ENCODE results near the gene RAG1.
"Not testable (repeated sequence)": the region's sequence is repeated elsewhere in the genome, so short reads cannot be mapped to it uniquely, and the experiment has no call there.

RAG1 gene

DNA sequence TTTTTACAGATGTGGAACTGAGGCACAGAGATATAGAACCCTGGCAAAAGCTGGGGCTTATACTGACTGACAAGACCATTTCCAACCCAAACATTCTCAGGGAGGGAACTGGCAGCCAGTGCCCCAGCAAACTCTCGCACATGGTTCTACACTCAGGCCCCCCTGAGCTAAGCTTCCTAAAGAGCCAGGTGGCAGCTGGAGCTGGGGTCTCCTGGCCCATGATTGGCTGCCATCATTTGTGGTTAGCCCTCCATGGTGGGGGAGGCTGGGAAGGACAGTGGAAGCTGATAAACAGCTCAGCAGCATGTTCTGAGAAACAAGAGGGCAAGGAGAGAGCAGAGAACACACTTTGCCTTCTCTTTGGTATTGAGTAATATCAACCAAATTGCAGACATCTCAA lies at the start of gene RAG1:
Gene RAG1, plus strand, starts transcription at position 314 of the 400 bp plus-strand sequence. CDS start 5,298 bp downstream, outside the sequence.
- Mint-ChIP-seq H3K4me1 (peaks cover 5 to 29% of the 10 kb centered on the region in 2 donors), H3K27ac (no peak within 1 kb of the TSS)
- no peak for ATAC-seq (replicated peaks)

DNA sequence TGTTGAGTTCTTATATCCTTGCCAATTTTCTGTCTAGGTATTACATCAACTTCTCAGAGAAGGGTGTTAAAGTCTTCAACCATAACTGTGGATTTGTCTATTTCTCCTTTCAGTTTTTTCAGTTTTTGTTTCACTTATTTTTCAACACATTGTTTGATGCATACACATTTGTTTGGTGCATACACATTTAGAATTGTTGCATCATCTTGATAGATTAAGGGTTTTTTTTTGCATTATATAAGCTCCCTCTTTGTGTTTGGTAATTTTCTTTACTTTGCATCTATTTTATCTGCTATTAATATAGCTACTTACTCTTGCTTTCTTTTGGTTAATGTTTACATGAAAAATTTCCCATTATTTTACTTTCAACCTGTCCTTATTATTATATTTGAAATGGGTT lies 37.0 kb upstream of the RAG1 start:
- DNase-seq (no peak), ATAC-seq (replicated peaks) (no peak)
- H3K27me3 Mint-ChIP-seq = peaks cover 11 to 14% of the 10 kb centered on the region in 2 donors
- H3K4me1 Mint-ChIP-seq = no peaks in the 10 kb centered on the region
- H3K9me3 Mint-ChIP-seq = peaks cover 0 to 3% of the 10 kb centered on the region in 2 donors
- no peak overlapping the region for H3K4me3 Mint-ChIP-seq
- H3K36me3 Mint-ChIP-seq = no peaks in the 10 kb centered on the region
- H3K27ac Mint-ChIP-seq = no peak overlapping the region

More for the DNA sequence above, at the start of gene RAG1:
- H3K9me3 Mint-ChIP-seq = no peaks in the 10 kb centered on the region
- H3K4me3 Mint-ChIP-seq = no peak within 1 kb of the TSS
- DNase-seq = no peak
- H3K36me3 Mint-ChIP-seq = no peaks in the 10 kb centered on the region
- peaks cover 43 to 46% of the 10 kb centered on the region in 2 donors for H3K27me3 Mint-ChIP-seq

DNA sequence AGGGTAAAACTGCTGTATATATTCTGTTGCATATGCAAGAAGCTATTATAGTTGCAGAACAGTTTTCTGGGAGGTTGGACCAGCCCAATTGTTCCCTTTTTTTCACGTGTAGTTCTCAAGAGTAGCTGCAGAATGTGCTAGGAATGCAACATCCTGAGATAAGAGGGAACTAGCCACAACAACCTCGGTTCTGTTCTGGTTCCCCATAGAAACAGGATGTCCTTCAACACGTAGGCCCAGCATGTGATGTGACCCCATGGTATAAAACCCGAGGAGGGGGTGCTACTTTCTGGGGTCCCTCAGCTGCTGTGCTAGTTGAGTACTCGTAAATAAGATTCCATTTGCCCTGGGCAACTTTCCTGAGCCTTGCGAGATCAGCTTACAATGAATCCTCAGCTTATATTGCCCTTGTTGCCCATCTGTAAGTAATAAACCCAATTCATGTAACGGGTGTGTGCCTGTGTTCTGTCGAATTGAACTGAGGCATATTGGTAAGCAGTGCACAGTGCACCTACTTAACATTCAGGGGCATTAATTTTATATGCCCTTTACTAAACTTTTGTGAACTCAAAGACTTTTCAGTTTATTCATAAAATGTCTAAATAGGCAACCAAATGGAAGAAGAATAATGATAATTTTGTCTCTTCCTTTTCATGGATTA lies 34.7 kb upstream of the RAG1 start:
- Mint-ChIP-seq H3K27me3 (peaks cover 3 to 8% of the 10 kb centered on the region in 2 donors), H3K27ac (no peak overlapping the region), H3K9me3 (no peaks in the 10 kb centered on the region), H3K4me1 (no peaks in the 10 kb centered on the region), H3K4me3 (no peak overlapping the region), H3K36me3 (no peaks in the 10 kb centered on the region)
- DNase-seq (no peak), ATAC-seq (replicated peaks) (no peak)

DNA sequence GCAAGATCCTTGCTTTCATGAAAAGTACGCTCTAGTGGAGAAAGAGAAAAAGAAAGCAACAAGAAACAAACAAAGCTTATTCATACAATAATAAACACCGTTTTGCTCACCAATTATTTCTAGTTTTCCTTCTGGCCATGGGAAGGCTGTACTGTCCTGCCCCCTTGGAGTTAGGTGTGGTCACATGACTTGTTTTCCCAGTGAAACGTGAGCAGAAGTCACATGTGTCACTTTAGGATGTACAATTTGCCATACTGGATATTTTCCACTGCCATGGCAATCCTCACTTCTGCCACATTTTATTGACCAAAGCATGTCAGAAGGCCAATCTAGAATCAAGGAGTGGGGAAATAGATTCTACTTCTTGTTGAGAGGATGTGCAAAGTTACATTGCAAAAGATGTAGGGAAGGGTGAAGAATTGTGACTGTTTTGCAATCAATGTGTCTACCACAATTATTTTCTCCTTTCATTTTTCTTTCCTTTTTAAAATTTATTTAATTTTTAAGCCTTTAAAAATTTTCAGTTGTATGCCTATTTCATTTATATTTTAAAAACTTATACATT lies 33.4 kb upstream of the RAG1 start:
- Mint-ChIP-seq H3K27ac (no peak overlapping the region), H3K27me3 (no peaks in the 10 kb centered on the region), H3K4me1 (no peaks in the 10 kb centered on the region), H3K9me3 (no peaks in the 10 kb centered on the region), H3K4me3 (no peak overlapping the region), H3K36me3 (no peaks in the 10 kb centered on the region)
- no peak for DNase-seq
- no peak for ATAC-seq (replicated peaks)

DNA sequence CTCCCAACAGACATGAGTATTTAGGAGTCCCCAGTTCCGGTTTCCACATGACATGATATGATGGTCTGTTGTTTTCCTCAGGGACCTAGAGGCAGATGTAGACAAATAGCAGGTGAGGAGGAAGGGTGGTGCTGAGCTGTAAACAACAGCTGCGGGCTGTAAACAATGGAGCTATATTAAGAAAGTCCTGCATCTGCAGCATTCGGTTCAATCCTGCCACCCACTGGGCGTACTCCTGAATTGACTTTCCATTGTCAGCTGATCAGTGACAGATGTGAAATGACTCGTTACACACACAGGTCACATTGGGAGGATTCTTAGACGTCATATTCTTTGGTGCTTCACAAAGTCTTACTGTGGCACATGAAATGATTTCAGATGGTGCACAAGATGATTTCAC lies 26.8 kb upstream of the RAG1 start:
- peak overlapping the region; percentile 14 for H3K27ac Mint-ChIP-seq

DNA sequence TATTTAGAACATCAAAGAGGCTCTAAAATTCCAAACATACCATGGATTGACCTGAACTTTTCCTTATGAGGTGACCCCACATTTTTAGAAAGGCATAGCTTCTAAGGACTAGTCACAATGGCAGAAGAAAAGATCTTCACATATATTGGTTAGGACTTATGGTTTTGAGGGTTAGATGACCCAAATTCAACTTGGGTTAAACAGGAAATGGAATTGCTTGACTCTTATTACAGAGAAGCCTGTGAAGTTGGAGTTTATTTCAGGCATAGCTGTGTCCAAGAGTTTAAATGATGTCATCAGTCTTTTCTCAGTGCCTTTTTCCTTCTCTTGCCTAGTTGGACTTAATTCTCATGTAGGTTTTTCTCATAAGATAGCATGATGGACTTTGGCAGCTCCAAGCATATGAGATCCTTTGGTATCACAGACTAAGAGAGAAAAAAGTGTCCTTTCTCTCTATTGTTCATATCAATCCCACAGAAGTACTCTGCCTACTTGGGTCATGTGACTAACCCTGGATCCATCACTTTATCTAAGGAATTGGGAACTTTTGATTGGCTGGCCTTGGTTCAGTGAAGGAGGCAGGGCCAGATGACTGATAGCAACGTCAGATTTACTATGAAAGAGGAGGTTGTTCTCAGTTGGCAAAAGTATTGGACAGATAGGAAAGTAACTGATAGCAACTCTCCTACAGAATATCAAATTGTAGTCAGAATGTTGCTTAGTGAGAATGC lies 17.3 kb upstream of the RAG1 start:
- H3K4me1 Mint-ChIP-seq = no peaks in the 10 kb centered on the region
- H3K36me3 Mint-ChIP-seq = no peaks in the 10 kb centered on the region
- peaks cover 10 to 16% of the 10 kb centered on the region in 2 donors for H3K27me3 Mint-ChIP-seq
- no peak overlapping the region for H3K4me3 Mint-ChIP-seq
- DNase-seq (no peak), ATAC-seq (replicated peaks) (no peak)
- H3K9me3 Mint-ChIP-seq = peaks cover 0 to 5% of the 10 kb centered on the region in 2 donors
- no peak overlapping the region for H3K27ac Mint-ChIP-seq

More for the DNA sequence above, 26.8 kb upstream of the RAG1 start:
- Mint-ChIP-seq H3K27me3 (peaks cover 0 to 13% of the 10 kb centered on the region in 2 donors), H3K4me3 (no peak overlapping the region), H3K4me1 (peaks cover 4 to 5% of the 10 kb centered on the region in 2 donors), H3K9me3 (peaks cover 0 to 1% of the 10 kb centered on the region in 2 donors), H3K36me3 (no peaks in the 10 kb centered on the region)
- DNase-seq (peak; percentile 30), ATAC-seq (replicated peaks) (peak; percentile 94 to 98)

DNA sequence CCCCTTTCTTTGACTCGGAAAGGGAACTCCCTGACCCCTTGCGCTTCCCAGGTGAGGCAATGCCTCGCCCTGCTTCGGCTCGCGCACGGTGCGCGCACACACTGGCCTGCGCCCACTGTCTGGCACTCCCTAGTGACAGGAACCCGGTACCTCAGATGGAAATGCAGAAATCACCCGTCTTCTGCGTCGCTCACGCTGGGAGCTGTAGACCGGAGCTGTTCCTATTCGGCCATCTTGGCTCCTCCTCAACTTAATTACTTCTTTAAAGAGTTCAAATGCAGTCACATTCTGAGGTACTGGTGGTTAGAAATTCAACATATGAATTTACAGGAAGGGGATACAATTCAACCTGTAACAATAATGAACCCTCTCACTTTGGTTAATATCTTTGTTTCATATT lies 10.4 kb upstream of the RAG1 start:
- not testable (repeated sequence) for H3K4me3 Mint-ChIP-seq

DNA sequence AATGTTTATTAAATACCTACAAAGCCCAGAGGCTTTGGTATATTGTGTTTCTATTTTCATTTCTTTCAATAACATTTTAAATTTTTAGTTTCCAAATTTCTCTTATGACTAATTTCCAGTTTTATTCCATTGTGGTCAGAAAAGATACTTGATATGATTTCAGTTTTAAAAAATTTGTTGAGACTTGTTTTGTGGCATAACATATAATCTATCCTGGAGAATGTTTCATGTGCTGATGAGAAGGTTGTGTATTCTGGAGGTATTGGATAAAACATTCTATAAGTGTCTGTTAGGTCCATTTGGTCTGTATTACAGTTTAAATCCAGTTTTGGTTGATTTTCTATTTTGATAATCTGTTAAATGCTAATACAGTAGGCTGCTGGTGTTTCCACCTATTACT lies 9.8 kb upstream of the RAG1 start:
- Mint-ChIP-seq H3K4me3 (no peak overlapping the region), H3K27ac (no peak overlapping the region), H3K9me3 (peaks cover 7 to 14% of the 10 kb centered on the region in 2 donors), H3K27me3 (peaks cover 0 to 6% of the 10 kb centered on the region in 2 donors), H3K4me1 (peaks cover 0 to 3% of the 10 kb centered on the region in 2 donors), H3K36me3 (peaks cover 0 to 3% of the 10 kb centered on the region in 2 donors)
- ATAC-seq (replicated peaks) (no peak), DNase-seq (no peak)

More for the DNA sequence above, 10.4 kb upstream of the RAG1 start:
- H3K9me3 Mint-ChIP-seq = peaks cover 7 to 14% of the 10 kb centered on the region in 2 donors
- DNase-seq; H3K36me3 Mint-ChIP-seq; H3K27ac Mint-ChIP-seq; H3K27me3 Mint-ChIP-seq; H3K4me1 Mint-ChIP-seq; ATAC-seq (replicated peaks): not testable (repeated sequence)

DNA sequence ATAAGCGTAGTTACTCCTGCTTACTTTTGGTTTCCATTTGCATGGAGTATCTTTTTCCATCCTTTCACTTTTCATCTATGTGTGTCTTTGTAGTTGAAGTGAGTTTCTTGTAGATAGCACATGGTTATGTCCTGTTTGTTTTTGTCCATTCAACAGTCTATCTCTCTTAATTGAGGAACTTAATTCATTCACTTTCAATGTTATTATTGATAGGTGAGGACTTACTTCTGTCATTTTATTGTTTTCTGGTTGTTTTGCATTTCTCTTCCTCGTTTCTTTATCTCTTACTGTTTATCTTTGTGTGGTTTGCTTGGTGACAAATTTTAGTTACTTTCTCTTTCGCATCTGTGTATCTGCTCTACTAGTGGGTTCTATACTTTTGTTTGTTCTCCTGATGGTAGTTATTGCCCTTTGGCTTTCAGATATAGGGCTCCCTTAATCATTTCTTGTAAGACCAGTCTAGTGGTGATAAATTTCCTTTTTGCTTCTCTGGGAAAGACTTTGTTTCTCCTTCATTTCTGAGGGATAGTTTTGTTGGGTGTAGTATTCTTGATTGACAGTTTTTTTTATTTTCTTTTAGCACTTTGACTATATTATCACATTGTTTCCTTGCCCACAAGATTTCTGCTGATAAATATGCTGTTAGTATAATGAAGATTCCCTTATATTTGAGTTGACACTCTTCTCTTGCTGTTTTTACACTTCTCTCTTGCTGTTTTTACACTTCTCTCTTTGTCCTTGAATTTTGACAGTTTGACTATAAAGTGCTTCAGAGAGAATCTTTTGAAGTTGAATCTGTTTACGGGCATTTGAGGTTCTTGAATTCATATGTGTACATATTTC lies 9.0 kb upstream of the RAG1 start:
- Mint-ChIP-seq H3K27ac (no peak overlapping the region), H3K27me3 (peaks cover 0 to 6% of the 10 kb centered on the region in 2 donors), H3K4me1 (peaks cover 0 to 3% of the 10 kb centered on the region in 2 donors), H3K9me3 (peaks cover 7 to 14% of the 10 kb centered on the region in 2 donors), H3K4me3 (peak overlapping the region in 1 of 2 donors; percentile 5), H3K36me3 (peaks cover 0 to 3% of the 10 kb centered on the region in 2 donors)
- ATAC-seq (replicated peaks) = no peak
- no peak for DNase-seq

DNA sequence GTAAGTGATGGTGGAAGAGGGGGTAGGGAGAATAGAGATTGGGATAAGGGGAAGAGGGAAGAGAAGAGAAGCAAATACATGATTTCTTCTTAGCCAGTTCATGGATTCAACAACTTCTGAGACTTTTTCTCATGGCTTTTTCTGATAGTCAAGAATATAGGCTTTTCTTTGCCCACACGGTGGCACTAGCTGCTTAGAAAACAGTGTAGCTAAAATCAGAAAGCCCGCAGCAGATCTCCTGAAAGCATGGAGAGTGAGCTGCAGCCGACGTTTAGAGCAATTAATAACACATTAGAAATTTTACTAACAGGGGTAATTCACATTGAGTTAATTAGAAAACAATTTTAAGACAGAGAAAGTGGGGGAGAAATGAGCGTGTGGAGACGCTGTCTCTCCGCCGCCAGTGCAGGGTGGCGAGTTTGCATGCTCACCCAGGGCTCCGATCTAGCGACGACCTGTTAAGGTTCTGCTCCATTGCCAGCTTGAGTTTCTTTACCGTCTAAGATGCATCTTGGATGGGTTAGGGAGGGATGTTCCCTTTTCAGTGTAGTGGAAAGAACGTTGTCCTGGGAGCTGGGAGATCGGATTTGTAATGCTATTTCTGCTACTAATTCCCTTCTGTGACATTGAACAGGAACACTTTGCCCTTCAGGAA lies 3.3 kb upstream of the RAG1 start:
- Mint-ChIP-seq H3K27me3 (peaks cover 26 to 34% of the 10 kb centered on the region in 2 donors), H3K36me3 (no peaks in the 10 kb centered on the region), H3K27ac (no peak overlapping the region), H3K4me1 (peaks cover 5 to 11% of the 10 kb centered on the region in 2 donors), H3K9me3 (peaks cover 2 to 6% of the 10 kb centered on the region in 2 donors), H3K4me3 (peak overlapping the region; percentile 78 to 82)
- peak; percentile 11 for DNase-seq
- peak; percentile 80 to 86 for ATAC-seq (replicated peaks)

DNA sequence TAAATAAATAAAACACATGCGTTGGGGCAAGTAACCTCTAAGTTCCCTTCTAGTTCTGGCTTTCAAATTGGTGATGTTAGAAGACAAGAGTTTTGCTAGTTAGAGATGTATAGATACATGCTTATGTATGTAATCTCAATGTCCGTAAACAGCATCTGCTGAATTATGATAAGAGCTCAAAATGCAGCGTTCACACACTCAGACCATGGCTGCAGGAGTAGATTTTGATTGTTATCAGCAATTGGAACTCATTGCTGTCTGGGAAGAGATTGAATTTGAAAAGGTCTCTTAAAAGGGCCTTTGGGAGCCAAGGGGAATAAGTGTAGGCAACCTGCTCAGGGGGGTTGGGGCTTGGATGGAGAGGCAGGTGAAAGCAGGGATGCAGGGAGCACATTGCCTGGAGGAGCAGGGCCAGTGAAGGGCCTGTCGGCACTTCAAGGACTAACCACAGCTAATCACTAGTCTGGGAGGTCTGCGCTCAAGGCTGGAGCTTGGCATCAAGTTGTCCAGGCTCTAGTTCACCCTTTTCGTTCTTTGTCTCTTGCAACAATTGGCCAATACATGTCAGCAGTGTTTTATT lies 2.7 kb upstream of the RAG1 start:
- H3K9me3 Mint-ChIP-seq = peaks cover 0 to under 1% of the 10 kb centered on the region in 2 donors
- peaks cover 26 to 30% of the 10 kb centered on the region in 2 donors for H3K27me3 Mint-ChIP-seq
- no peak for DNase-seq
- H3K4me1 Mint-ChIP-seq = peaks cover 5 to 11% of the 10 kb centered on the region in 2 donors
- no peak for ATAC-seq (replicated peaks)
- H3K4me3 Mint-ChIP-seq = peak overlapping the region in 1 of 2 donors; percentile 82
- H3K36me3 Mint-ChIP-seq = no peaks in the 10 kb centered on the region
- no peak overlapping the region for H3K27ac Mint-ChIP-seq

DNA sequence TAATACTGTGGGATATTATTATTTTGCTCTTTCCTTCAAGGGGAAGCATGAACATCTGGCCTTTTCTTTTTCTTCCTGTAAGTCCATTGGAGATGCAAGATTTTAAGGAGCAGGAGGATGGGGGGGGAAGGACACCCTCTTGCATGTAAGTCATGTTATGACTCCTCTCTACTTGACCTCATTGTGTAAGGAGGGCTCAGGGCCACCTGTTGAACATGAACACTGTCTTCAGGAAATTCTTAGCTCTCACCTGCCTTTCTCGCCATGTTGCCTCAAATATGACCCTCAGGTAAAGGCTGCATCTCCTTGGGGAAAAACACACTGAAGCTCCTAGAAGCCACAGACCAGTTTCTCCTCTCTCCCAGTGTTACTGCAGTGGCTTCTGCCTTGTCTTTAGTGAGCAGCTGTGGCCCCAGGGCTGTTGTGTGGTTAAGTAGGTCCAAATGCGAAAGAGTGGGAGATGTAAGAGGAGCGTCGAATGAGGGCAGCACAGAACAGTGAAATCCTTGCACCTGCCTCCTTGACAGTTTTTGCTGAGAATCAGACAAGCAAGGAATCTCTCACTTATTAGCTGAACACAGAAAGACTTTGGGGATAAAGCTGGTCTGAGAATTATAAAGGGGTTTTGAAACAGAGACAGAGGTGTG lies 1.3 kb upstream of the RAG1 start:
- Mint-ChIP-seq H3K36me3 (no peaks in the 10 kb centered on the region), H3K27ac (no peak overlapping the region)
- no peak for ATAC-seq (replicated peaks)

DNA sequence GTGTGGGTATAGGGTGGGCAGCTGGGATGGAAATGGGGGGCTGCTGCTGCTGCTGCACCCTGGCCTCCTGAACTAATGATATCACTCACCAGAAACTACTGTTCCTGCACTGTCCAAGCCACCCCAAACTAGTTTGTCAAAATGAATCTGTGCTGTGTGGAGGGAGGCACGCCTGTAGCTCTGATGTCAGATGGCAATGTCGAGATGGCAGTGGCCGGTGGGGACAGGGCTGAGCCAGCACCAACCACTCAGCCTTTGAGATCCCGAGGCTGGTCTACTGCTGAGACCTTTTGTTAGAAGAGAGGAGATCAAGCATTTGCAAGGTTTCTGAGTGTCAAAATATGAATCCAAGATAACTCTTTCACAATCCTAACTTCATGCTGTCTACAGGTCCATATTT lies 1.3 kb downstream of the RAG1 start:
- H3K4me3 Mint-ChIP-seq = no peak overlapping the region
- ATAC-seq (replicated peaks) (peak in 1 of 2 donors; percentile 34), DNase-seq (no peak)
- H3K9me3 Mint-ChIP-seq = no peaks in the 10 kb centered on the region
- peaks cover 5 to 33% of the 10 kb centered on the region in 2 donors for H3K4me1 Mint-ChIP-seq
- H3K27me3 Mint-ChIP-seq = peaks cover 49 to 51% of the 10 kb centered on the region in 2 donors
- no peaks in the 10 kb centered on the region for H3K36me3 Mint-ChIP-seq
- H3K27ac Mint-ChIP-seq = no peak overlapping the region

More for the DNA sequence above, 1.3 kb upstream of the RAG1 start:
- DNase-seq = no peak
- H3K4me1 Mint-ChIP-seq = peaks cover 5 to 18% of the 10 kb centered on the region in 2 donors
- H3K4me3 Mint-ChIP-seq = no peak overlapping the region
- peaks cover 34 to 35% of the 10 kb centered on the region in 2 donors for H3K27me3 Mint-ChIP-seq
- H3K9me3 Mint-ChIP-seq = no peaks in the 10 kb centered on the region
